IMR-90 (cell line): ENCODE results near the gene TRIM28. TPM values are rescaled to one million over a fixed set of nuclear protein-coding genes. Genes with fewer than 3 reads are reported as not detected.

ENCODE experiments used
- ATAC-seq: fragments of 200-7000 bp; cut with Tn5 transposase; 2 replicates; pipeline ENCODE4 v1.9.1; 2020; ENCODE audit warnings: low read depth, mild to moderate bottlenecking, moderate library complexity
- BruUV-seq: library from RNA; stranded (reverse); fragments of 400-500 nt; replicated peaks from 2 replicates; lab custom pipeline; 2021; lab: Mats Ljungman, UMichigan
- CTCF ChIA-PET: fragments of 300-600 bp; formaldehyde crosslinking; extraction: SDS; loops from one replicate; lab custom pipeline; 2021; ENCODE audit warnings: antibody characterized with exemption; lab: Yijun Ruan, JAX
- POLR2A ChIA-PET: fragments of 300-600 bp; sonication (Branson Sonifier 250); formaldehyde crosslinking; loops from one replicate; lab custom pipeline; 2022; ENCODE audit warnings: antibody characterized with exemption; ENCODE audit not compliant: unreplicated experiment; lab: Charles Lee
- DNase-seq: peaks from one replicate; pipeline ENCODE4 v3.0.0; 2013
- H2AFZ ChIP-seq: replicated peaks from 2 replicates; pipeline ENCODE3; 2013; ENCODE audit warnings: low read length, mild to moderate bottlenecking; ENCODE audit not compliant: poor library complexity
- H2AK5ac ChIP-seq: 2 replicates; pipeline ENCODE4 v1.6.1; 2013; ENCODE audit warnings: low read depth, low read length, inconsistent platforms
- H2AK9ac ChIP-seq: replicated peaks from 2 replicates; pipeline ENCODE3; 2013; ENCODE audit warnings: mild to moderate bottlenecking, low read depth, low read length, moderate library complexity; ENCODE audit not compliant: poor library complexity
- H2BK120ac ChIP-seq: 2 replicates; pipeline ENCODE4 v1.6.1; 2013; ENCODE audit warnings: low read depth, low read length, inconsistent platforms
- H2BK15ac ChIP-seq: 3 replicates; pipeline ENCODE4 v1.6.1; 2013; ENCODE audit warnings: low read depth, low read length, inconsistent platforms
- H2BK20ac ChIP-seq: 2 replicates; pipeline ENCODE4 v1.6.1; 2013; ENCODE audit warnings: low read depth, mild to moderate bottlenecking, inconsistent platforms, low read length, moderate library complexity
- H2BK5ac ChIP-seq: 2 replicates; pipeline ENCODE4 v1.6.1; 2013; ENCODE audit warnings: mild to moderate bottlenecking, low read depth, low read length, inconsistent platforms; ENCODE audit not compliant: poor library complexity, severe bottlenecking
- H3K14ac ChIP-seq: replicated peaks from 2 replicates; pipeline ENCODE4 v1.6.1; 2013; ENCODE audit warnings: low read depth, low read length, inconsistent platforms
- H3K18ac ChIP-seq: 2 replicates; pipeline ENCODE4 v1.6.1; 2013; ENCODE audit warnings: low read depth, low read length, control low read depth
- H3K23ac ChIP-seq: 2 replicates; pipeline ENCODE4 v1.6.1; 2013; ENCODE audit warnings: low read depth, low read length, inconsistent platforms
- H3K27ac ChIP-seq: 2 replicates; pipeline ENCODE4 v1.5.1; 2013; ENCODE audit warnings: mild to moderate bottlenecking, control low read depth, low read length; ENCODE audit not compliant: insufficient read depth
- H3K27me3 ChIP-seq: 2 replicates; pipeline ENCODE4 v1.6.1; 2013; ENCODE audit warnings: low read length; ENCODE audit not compliant: control insufficient read depth, insufficient read depth
- H3K36me3 ChIP-seq: 2 replicates; pipeline ENCODE4 v1.6.1; 2013; ENCODE audit warnings: low read length, mixed read lengths; ENCODE audit not compliant: control insufficient read depth, insufficient read depth
- H3K4ac ChIP-seq: 2 replicates; pipeline ENCODE4 v1.6.1; 2013; ENCODE audit warnings: low read depth, low read length, inconsistent platforms
- H3K4me1 ChIP-seq: 2 replicates; pipeline ENCODE4 v1.6.1; 2013; ENCODE audit warnings: low read length, mixed read lengths; ENCODE audit not compliant: control insufficient read depth, insufficient read depth
- H3K4me2 ChIP-seq: 2 replicates; pipeline ENCODE4 v1.6.1; 2013; ENCODE audit warnings: low read depth, mild to moderate bottlenecking, control low read depth, low read length, moderate library complexity
- H3K4me3 ChIP-seq: 2 replicates; pipeline ENCODE4 v1.5.1; 2013; ENCODE audit warnings: low read depth, mild to moderate bottlenecking, control low read depth, low read length, moderate library complexity; ENCODE audit not compliant: insufficient read depth
- H3K56ac ChIP-seq: 2 replicates; pipeline ENCODE4 v1.6.1; 2013; ENCODE audit warnings: low read length, inconsistent platforms; ENCODE audit not compliant: insufficient read depth; ENCODE audit errors: extremely low read depth
- H3K79me1 ChIP-seq, 2 experiments: 2 replicates each; pipeline ENCODE4 v1.6.1; 2013; ENCODE audit warnings: low read length in 2 of 2, inconsistent platforms in 1 of 2, low read depth in 1 of 2
- H3K9ac ChIP-seq: 2 replicates; pipeline ENCODE4 v1.6.1; 2013; ENCODE audit warnings: low read depth, low read length, control low read depth
- H3K9me1 ChIP-seq: 2 replicates; pipeline ENCODE4 v1.6.1; 2013; ENCODE audit warnings: low read length, inconsistent platforms; ENCODE audit not compliant: insufficient read depth
- H3K9me3 ChIP-seq: 2 replicates; pipeline ENCODE4 v1.6.1; 2013; ENCODE audit warnings: low read length; ENCODE audit not compliant: control insufficient read depth, insufficient read depth
- H4K20me1 ChIP-seq: 2 replicates; pipeline ENCODE4 v1.6.1; 2013; ENCODE audit warnings: low read length, inconsistent platforms; ENCODE audit not compliant: insufficient read depth
- H4K5ac ChIP-seq: 2 replicates; pipeline ENCODE4 v1.6.1; 2013; ENCODE audit warnings: mild to moderate bottlenecking, low read depth, low read length, control low read depth
- H4K8ac ChIP-seq, 2 experiments: 2 replicates each; pipeline ENCODE4 v1.6.1; 2013; ENCODE audit warnings: low read depth in 2 of 2, low read length in 2 of 2, control low read depth in 1 of 2, inconsistent platforms in 1 of 2
- H4K91ac ChIP-seq: 2 replicates; pipeline ENCODE4 v1.6.1; 2013; ENCODE audit warnings: low read depth, low read length, inconsistent platforms; ENCODE audit not compliant: insufficient read depth
- BHLHE40 ChIP-seq: fragments of 150-350 bp; IDR thresholded peaks from 2 replicates; pipeline ENCODE4 v1.6.1; 2016; ENCODE audit warnings: mild to moderate bottlenecking, low read depth, low read length
- CEBPB ChIP-seq: IDR thresholded peaks from 2 replicates; pipeline ENCODE4 v1.6.1; 2012; ENCODE audit warnings: low read depth, low read length, improper control_type of control experiment
- CHD1 ChIP-seq: IDR thresholded peaks from 2 replicates; pipeline ENCODE4 v1.6.1; 2012; ENCODE audit warnings: low read depth, low read length, improper control_type of control experiment
- CTCF ChIP-seq: conservative IDR thresholded peaks from 2 replicates; pipeline ENCODE4 v1.5.1; 2012; ENCODE audit warnings: mild to moderate bottlenecking, low read depth, low read length, improper control_type of control experiment
- FOS ChIP-seq: fragments of 150-350 bp; IDR thresholded peaks from 2 replicates; pipeline ENCODE4 v1.6.1; 2016; ENCODE audit warnings: low read depth, low read length
- MAFK ChIP-seq: IDR thresholded peaks from 2 replicates; pipeline ENCODE4 v1.6.1; 2012; ENCODE audit warnings: low read depth, low read length, improper control_type of control experiment
- MAZ ChIP-seq: IDR thresholded peaks from 2 replicates; pipeline ENCODE4 v1.6.1; 2012; ENCODE audit warnings: low read depth, mild to moderate bottlenecking, low read length, improper control_type of control experiment, moderate library complexity, borderline replicate concordance
- MXI1 ChIP-seq: IDR thresholded peaks from 2 replicates; pipeline ENCODE4 v1.6.1; 2012; ENCODE audit warnings: low read depth, mild to moderate bottlenecking, low read length, moderate library complexity, borderline replicate concordance
- NFE2L2 ChIP-seq: fragments of 150-350 bp; IDR thresholded peaks from 2 replicates; pipeline ENCODE4 v1.6.1; 2016; ENCODE audit warnings: low read depth, mild to moderate bottlenecking, low read length
- POLR2A ChIP-seq: IDR thresholded peaks from 2 replicates; pipeline ENCODE4 v1.6.1; 2012; ENCODE audit warnings: mild to moderate bottlenecking, low read depth, low read length
- RAD21 ChIP-seq: IDR thresholded peaks from 2 replicates; pipeline ENCODE4 v1.6.1; 2012; ENCODE audit warnings: low read length, improper control_type of control experiment
- RCOR1 ChIP-seq: IDR thresholded peaks from 2 replicates; pipeline ENCODE4 v1.6.1; 2012; ENCODE audit warnings: mild to moderate bottlenecking, low read length, improper control_type of control experiment; ENCODE audit not compliant: insufficient replicate concordance
- RFX5 ChIP-seq: IDR thresholded peaks from 2 replicates; pipeline ENCODE4 v1.8.0; 2012; ENCODE audit warnings: low read depth, mild to moderate bottlenecking, low read length, moderate library complexity
- SMC3 ChIP-seq: fragments of 150-350 bp; IDR thresholded peaks from 2 replicates; pipeline ENCODE4 v1.6.1; 2016; ENCODE audit warnings: low read depth, mild to moderate bottlenecking, antibody characterized with exemption, low read length, moderate library complexity
- USF2 ChIP-seq: fragments of 150-350 bp; IDR thresholded peaks from 2 replicates; pipeline ENCODE4 v1.6.1; 2017; ENCODE audit warnings: mild to moderate bottlenecking, antibody characterized with exemption, low read length, low read depth
- WGBS, 2 experiments: methylation state at CpG; one replicate each; pipeline versions ENCODE4 v1.1.5 to v1.1.7; 2013; ENCODE audit warnings: missing lambda C conversion rate in 2 of 2; ENCODE audit not compliant: insufficient read length in 1 of 2; ENCODE audit errors: extremely low coverage in 2 of 2; 5-methylcytosine and 5-hydroxymethylcytosine counted together
- dilution Hi-C: fragments of 300-500 bp; cut with HindIII; formaldehyde crosslinking; loops from one replicate; pipeline ENCODE4 v1.14.3; 2018; ENCODE audit warnings: low sequenced_read_pairs; ENCODE audit not compliant: unreplicated experiment
- in situ Hi-C: fragments of 300-500 bp; cut with MboI; formaldehyde crosslinking; loops from 3 replicates; pipeline ENCODE4 v1.14.3; 2019; ENCODE audit warnings: low sequenced_read_pairs, inconsistent platforms, mixed read lengths
- intact Hi-C: fragments of 100-400 bp; cut with micrococcal nuclease; formaldehyde crosslinking; loops from 2 replicates; pipeline ENCODE4 v1.10.0; 2022
- polyA plus RNA-seq, 3 experiments: library from polyadenylated mRNA; depleted of rRNA; stranded (reverse); fragments of >200 nt; gene quantifications; 2 replicates each; pipeline ENCODE4 v1.2.3, GENCODE V29; 2012; ENCODE audit warnings: low replicate concordance in 1 of 3
- total RNA-seq: library from RNA; depleted of rRNA; stranded (reverse); fragments of >200 nt; gene quantifications from 2 replicates; pipeline ENCODE4 v1.2.3, GENCODE V29; 2012
- TF ChIP-seq, protein P1 (sequence below): fragments of 150-350 bp; IDR thresholded peaks from 2 replicates; pipeline ENCODE4 v1.6.1; 2016; ENCODE audit warnings: low read depth, mild to moderate bottlenecking, low read length, moderate library complexity, borderline replicate concordance

Gene TRIM28
- total and polyA plus RNA-seq, 2 of the 4 experiments (the other 2 are of a cell fraction), result 349 to 465 TPM

GRCh38 chr19:58579473-58580142 is 35.7 kb downstream of the TRIM28 start:
- Histone ChIP-seq H4K20me1 (peaks cover 7% of the 10 kb centered on the region), H4K5ac (no peak overlapping the region), H3K9me3 (no peaks in the 10 kb centered on the region), H3K4me1 (peaks cover 6% of the 10 kb centered on the region), H2BK15ac (no peak overlapping the region), H3K4me2 (no peak overlapping the region), H2AK9ac (no peak overlapping the region), H3K56ac (no peak overlapping the region), H3K79me1 (peaks cover 9 to 87% of the 10 kb centered on the region in 2 experiments), H3K36me3 (peaks cover 13% of the 10 kb centered on the region), H4K8ac (no peak overlapping the region), H2BK5ac (no peak overlapping the region), H2BK120ac (no peak overlapping the region), H3K4me3 (no peak overlapping the region), H2AFZ (no peak overlapping the region), H3K27ac (no peak overlapping the region), H3K27me3 (no peaks in the 10 kb centered on the region), H3K4ac (no peak overlapping the region), H3K9me1 (peaks cover 20% of the 10 kb centered on the region), H4K91ac (no peak overlapping the region), H2AK5ac (no peak overlapping the region), H3K9ac (no peak overlapping the region), H3K14ac (no peak overlapping the region), H3K23ac (no peak overlapping the region), H2BK20ac (no peak overlapping the region), H3K18ac (no peak overlapping the region)
- in situ Hi-C loops (no loop called here), dilution Hi-C loops (no loop called here), intact Hi-C loops (no loop called here)
- DNase-seq, result no peak
- ChIA-PET POLR2A (no interaction called here), CTCF (no interaction called here)
- ATAC-seq, result no peak
- WGBS, 2 experiments, result no CpG with 5 or more reads among the region's 8 CpGs
- no peak for TF ChIP-seq MAFK
- no peak for TF ChIP-seq CEBPB
- no peak for TF ChIP-seq FOS
- TF ChIP-seq USF2, result no peak
- no peak for TF ChIP-seq MAZ
- TF ChIP-seq RCOR1, result no peak
- TF ChIP-seq SMC3, result no peak
- TF ChIP-seq, protein P1, sequence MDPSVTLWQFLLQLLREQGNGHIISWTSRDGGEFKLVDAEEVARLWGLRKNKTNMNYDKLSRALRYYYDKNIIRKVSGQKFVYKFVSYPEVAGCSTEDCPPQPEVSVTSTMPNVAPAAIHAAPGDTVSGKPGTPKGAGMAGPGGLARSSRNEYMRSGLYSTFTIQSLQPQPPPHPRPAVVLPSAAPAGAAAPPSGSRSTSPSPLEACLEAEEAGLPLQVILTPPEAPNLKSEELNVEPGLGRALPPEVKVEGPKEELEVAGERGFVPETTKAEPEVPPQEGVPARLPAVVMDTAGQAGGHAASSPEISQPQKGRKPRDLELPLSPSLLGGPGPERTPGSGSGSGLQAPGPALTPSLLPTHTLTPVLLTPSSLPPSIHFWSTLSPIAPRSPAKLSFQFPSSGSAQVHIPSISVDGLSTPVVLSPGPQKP, result no peak
- TF ChIP-seq MXI1, result no peak
- no peak for TF ChIP-seq POLR2A
- TF ChIP-seq NFE2L2, result no peak
- no peak for TF ChIP-seq RFX5
- no peak for TF ChIP-seq CTCF
- TF ChIP-seq RAD21, result no peak
- TF ChIP-seq BHLHE40, result no peak
- no peak for TF ChIP-seq CHD1
- no TSS peak for BruUV-seq
